ENCODE results near the gene NDUFS3.

NDUFS3 gene

DNA sequence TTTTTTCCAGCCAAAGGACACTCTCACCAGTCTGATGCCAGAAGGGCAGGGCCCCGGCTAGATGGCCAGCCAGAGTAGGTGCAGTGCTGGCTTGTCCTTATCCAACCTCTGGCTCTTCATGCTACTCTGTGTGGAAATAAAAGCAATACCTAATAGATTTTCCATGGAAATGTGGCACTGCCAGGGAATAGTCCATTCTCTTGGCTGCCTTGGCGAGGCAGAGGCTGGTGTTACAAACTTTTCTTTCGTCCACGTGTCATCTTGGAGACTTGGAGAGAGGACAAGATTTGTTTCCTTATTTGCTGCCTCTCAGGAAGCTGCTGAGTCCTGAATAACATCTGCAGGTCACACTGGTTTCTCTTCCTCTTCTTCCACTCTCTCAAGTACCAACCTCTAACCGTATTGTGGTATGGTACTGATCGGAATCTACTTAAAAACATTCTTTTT lies 32.5 kb downstream of the NDUFS3 start:
- peak; percentile 95 to 96 for ATAC-seq (replicated peaks)
- Mint-ChIP-seq H3K9me3 (no peaks in the 10 kb centered on the region), H3K27ac (peak overlapping the region; percentile 51), H3K4me3 (peak overlapping the region in 1 of 2 donors; percentile 21), H3K4me1 (peaks cover 9 to 23% of the 10 kb centered on the region in 2 donors), H3K36me3 (peaks cover 0 to 16% of the 10 kb centered on the region in 2 donors), H3K27me3 (no peaks in the 10 kb centered on the region)
- no peak for DNase-seq

- no peak for ATAC-seq (replicated peaks)
- no peaks in the 10 kb centered on the region for H3K27me3 Mint-ChIP-seq
- no peak for DNase-seq
- no peak overlapping the region for H3K4me3 Mint-ChIP-seq
- H3K27ac Mint-ChIP-seq = peak overlapping the region; percentile 42
- no peaks in the 10 kb centered on the region for H3K9me3 Mint-ChIP-seq
- peaks cover 9 to 17% of the 10 kb centered on the region in 2 donors for H3K4me1 Mint-ChIP-seq
- H3K36me3 Mint-ChIP-seq = peaks cover 14 to 16% of the 10 kb centered on the region in 2 donors
These were observed 36.4 kb downstream of the NDUFS3 start for GRCh38 chr11:47615249-47615648.

DNA sequence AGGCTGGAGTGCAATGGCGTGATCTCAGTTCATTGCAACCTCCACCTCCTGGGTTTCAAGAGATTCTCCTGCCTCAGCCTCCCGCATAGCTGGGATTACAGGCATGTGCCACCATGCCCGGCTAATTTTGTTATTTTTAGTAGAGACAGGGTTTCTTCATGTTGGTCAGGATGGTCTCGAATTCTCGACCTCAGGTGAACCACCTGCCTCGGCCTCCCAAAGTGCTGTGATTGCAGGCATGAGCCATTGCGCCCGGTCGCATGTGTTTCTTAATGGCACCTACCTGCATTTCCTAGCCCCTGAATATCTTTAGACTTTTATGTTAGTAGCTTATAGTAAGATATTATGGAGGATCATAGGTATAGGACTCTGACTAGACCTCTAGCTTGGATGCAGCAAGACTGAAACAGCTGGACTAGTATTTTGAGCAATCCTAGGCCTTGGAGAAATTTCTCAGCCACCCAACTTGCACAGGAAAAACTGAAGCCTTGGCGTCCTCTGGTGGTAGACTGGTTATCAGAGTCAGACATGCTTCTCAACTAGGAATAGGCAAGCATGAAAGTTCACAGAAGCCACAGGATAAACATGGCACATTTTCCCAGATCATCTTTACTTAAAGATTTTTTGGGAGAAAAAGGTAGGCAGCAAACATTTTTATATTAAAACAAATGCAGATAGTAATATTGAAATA lies 38.0 kb downstream of the NDUFS3 start:
- Mint-ChIP-seq H3K27me3 (no peaks in the 10 kb centered on the region), H3K36me3 (peaks cover 6 to 17% of the 10 kb centered on the region in 2 donors), H3K4me3 (no peak overlapping the region), H3K4me1 (peaks cover 0 to 4% of the 10 kb centered on the region in 2 donors), H3K9me3 (no peaks in the 10 kb centered on the region), H3K27ac (no peak overlapping the region)
- ATAC-seq (replicated peaks) (no peak), DNase-seq (no peak)

GRCh38 chr11:47617417-47617809 lies 38.5 kb downstream of the NDUFS3 start:
- no peaks in the 10 kb centered on the region for H3K4me1 Mint-ChIP-seq
- H3K36me3 Mint-ChIP-seq = peaks cover 6 to 21% of the 10 kb centered on the region in 2 donors
- DNase-seq = no peak
- no peaks in the 10 kb centered on the region for H3K27me3 Mint-ChIP-seq
- H3K27ac Mint-ChIP-seq = no peak overlapping the region
- ATAC-seq (replicated peaks) = no peak
- no peak overlapping the region for H3K4me3 Mint-ChIP-seq
- H3K9me3 Mint-ChIP-seq = no peaks in the 10 kb centered on the region

DNA sequence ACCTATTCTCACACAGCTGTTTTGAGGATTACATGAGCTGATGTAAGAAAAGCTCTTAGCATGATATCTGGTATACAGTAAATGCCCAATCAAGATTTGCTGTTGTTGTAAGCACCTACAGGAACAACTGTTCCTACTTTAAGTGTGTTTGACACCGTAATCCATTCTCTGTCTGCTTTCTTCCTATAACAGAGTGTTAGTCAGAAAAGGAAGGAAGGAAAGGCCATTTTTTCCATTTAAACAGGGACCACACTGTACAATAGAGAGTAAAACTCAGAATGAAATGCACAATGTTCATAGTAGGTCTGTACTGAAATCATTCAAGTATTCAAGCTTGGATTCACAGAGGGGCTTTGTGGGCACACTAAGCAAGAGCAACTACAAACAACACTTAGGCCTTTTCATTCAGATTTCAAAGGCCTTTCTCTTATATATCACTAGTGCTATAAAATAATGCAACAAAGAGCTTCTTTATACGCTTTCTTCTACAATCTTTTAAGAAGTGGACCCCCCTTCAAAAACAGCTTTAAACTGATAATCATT lies 42.0 kb downstream of the NDUFS3 start:
- DNase-seq = no peak
- ATAC-seq (replicated peaks) = no peak
- H3K4me1 Mint-ChIP-seq = no peaks in the 10 kb centered on the region
- H3K27me3 Mint-ChIP-seq = no peaks in the 10 kb centered on the region
- peaks cover 20 to 31% of the 10 kb centered on the region in 2 donors for H3K36me3 Mint-ChIP-seq
- no peak overlapping the region for H3K27ac Mint-ChIP-seq
- no peaks in the 10 kb centered on the region for H3K9me3 Mint-ChIP-seq
- H3K4me3 Mint-ChIP-seq = no peak overlapping the region

- Mint-ChIP-seq H3K27ac (no peak overlapping the region), H3K27me3 (no peaks in the 10 kb centered on the region), H3K9me3 (no peaks in the 10 kb centered on the region), H3K4me1 (no peaks in the 10 kb centered on the region), H3K4me3 (no peak overlapping the region), H3K36me3 (peaks cover 34 to 42% of the 10 kb centered on the region in 2 donors)
- ATAC-seq (replicated peaks) (no peak), DNase-seq (no peak)
These were observed 47.4 kb downstream of the NDUFS3 start for GRCh38 chr11:47626234-47626633.

DNA sequence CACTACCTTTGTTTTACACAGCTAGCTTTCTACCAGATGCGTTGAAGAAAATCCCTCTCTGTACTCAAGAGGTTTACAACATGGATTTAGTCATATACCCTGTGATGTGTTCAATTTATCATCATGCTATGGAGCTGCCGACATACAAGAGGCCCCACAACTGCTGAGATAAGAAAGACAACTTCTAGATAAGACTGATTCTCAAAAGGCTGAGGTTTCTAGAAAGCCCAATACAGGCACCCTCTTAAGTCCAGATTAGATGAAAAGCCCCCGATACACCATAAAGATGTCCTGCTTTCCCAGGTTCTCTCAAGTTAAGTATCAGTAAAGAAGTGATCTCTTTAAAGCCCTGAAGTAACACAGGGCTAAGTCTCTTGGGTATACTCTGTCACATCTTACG lies 49.2 kb downstream of the NDUFS3 start:
- DNase-seq = no peak
- no peak for ATAC-seq (replicated peaks)
- H3K9me3 Mint-ChIP-seq = no peaks in the 10 kb centered on the region
- no peak overlapping the region for H3K4me3 Mint-ChIP-seq
- no peak overlapping the region for H3K27ac Mint-ChIP-seq
- H3K27me3 Mint-ChIP-seq = no peaks in the 10 kb centered on the region
- no peaks in the 10 kb centered on the region for H3K4me1 Mint-ChIP-seq
- peaks cover 36 to 41% of the 10 kb centered on the region in 2 donors for H3K36me3 Mint-ChIP-seq

DNA sequence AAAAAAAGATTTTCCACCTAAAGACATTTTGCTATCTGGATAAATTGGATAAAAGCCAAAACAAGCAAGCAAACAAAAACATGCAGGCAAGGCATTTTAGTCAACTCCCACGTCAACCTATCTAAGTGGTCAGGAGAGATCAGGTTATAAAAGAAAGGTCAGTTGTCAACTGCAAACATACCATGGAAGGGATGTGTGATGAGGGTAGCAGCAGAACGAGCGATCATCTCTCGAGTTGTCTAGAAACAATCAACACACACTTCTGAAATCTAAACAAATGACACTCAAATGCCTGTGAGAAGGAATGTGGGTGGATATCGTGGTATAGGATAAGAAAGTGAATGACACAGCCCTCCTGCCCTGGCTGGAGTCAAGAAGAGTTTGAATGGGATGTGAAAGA lies 52.6 kb downstream of the NDUFS3 start:
- DNase-seq = no peak
- no peaks in the 10 kb centered on the region for H3K27me3 Mint-ChIP-seq
- H3K4me3 Mint-ChIP-seq = no peak overlapping the region
- no peaks in the 10 kb centered on the region for H3K4me1 Mint-ChIP-seq
- no peaks in the 10 kb centered on the region for H3K9me3 Mint-ChIP-seq
- ATAC-seq (replicated peaks) = no peak
- peaks cover 40 to 48% of the 10 kb centered on the region in 2 donors for H3K36me3 Mint-ChIP-seq
- no peak overlapping the region for H3K27ac Mint-ChIP-seq
